Measurements from ENCODE around the gene CYB561D1.

The CYB561D1 gene

GRCh38 chr1:109478806-109479205 is 15.1 kb upstream of the CYB561D1 start (continued):
- TF ChIP-seq, protein P1, sequence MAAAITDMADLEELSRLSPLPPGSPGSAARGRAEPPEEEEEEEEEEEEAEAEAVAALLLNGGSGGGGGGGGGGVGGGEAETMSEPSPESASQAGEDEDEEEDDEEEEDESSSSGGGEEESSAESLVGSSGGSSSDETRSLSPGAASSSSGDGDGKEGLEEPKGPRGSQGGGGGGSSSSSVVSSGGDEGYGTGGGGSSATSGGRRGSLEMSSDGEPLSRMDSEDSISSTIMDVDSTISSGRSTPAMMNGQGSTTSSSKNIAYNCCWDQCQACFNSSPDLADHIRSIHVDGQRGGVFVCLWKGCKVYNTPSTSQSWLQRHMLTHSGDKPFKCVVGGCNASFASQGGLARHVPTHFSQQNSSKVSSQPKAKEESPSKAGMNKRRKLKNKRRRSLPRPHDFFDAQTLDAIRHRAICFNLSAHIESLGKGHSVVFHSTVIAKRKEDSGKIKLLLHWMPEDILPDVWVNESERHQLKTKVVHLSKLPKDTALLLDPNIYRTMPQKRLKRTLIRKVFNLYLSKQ (tag by site-specific recombination; IDR thresholded peaks at IDR 0.05; ENCODE audit: borderline replicate concordance) = no peak
- TF ChIP-seq ZNF2 (tag by site-specific recombination; IDR thresholded peaks at IDR 0.05) (no peak), ZNF350 (tag by site-specific recombination; IDR thresholded peaks at IDR 0.05) (no peak)

DNA sequence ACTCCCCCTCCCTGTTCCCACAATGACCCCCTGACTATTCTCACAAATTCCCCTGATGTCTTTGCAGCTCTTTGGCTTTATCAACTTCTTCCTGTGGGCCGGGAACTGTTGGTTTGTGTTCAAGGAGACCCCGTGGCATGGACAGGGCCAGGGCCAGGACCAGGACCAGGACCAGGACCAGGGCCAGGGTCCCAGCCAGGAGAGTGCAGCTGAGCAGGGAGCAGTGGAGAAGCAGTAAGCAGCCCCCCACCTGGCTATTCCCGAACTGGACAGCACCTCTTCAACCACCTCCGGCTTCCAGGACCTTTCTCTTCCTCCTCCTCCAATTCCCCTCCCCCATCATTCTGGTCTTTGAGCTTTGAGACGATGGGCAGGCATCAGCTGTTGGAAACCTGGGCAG is 14.6 kb upstream of the CYB561D1 start:
- CTCF ChIA-PET = interaction anchor here (1.0 to 2.1 kb wide), 4 partner anchors 10 to 53 kb away, joined by 4 to 7 read pairs (median 5); no protein-coding TSS in a partner anchor
- Histone ChIP-seq H3K4me3 (ENCODE audit: low read depth, low read length) (no peak overlapping the region), H3K4me1 (ENCODE audit: control insufficient read depth, insufficient read depth, low read length) (no peaks in the 10 kb centered on the region), H3K9me3 (ENCODE audit: control insufficient read depth, insufficient read depth, low read depth, low read length) (no peaks in the 10 kb centered on the region), H3K36me3 (ENCODE audit: control insufficient read depth in 2 of 2, insufficient read depth in 1 of 2, low read length in 2 of 2) (no peaks in the 10 kb centered on the region), H3K27ac (ENCODE audit: extremely low read depth, low read depth, low read length) (no peak overlapping the region)
- TF ChIP-seq ZNF19 (tag by site-specific recombination; IDR thresholded peaks at IDR 0.05; ENCODE audit: low read depth) (no peak), ZFHX2 (tag by site-specific recombination; conservative IDR thresholded peaks at IDR 0.05) (no peak), ZNF121 (tag by site-specific recombination; IDR thresholded peaks at IDR 0.05) (no peak), ZNF529 (tag by site-specific recombination; IDR thresholded peaks at IDR 0.05; ENCODE audit: insufficient replicate concordance) (no peak)
- POLR2A ChIA-PET = no interaction called here

DNA sequence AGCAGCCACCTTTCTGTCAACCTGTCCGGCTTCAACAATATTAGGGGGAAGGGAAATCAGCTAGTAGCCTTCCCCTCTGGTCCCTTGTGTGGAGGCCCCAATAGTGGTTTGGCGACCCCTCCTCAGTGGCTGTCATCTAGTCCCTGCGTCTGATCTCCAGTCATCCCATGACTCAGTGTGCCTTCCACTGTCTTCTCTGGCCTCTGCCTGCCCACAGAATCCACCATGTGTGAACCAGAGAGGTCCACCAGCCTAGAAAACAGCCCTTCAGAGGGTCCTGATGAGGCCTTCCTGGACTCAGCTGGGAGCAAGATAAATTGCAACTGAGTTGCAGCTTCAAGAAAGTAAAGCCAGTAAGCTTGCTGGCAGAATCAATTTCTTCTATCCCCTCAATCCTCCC is 14.0 kb upstream of the CYB561D1 start:
- no peak overlapping the region for H3K4me3 ChIP-seq (ENCODE audit: low read depth, low read length)
- ChIA-PET POLR2A (no interaction called here), CTCF (interaction anchor here (1.7 to 2.1 kb wide), 3 partner anchors 11 to 53 kb away, joined by 5 to 7 read pairs (median 5); no protein-coding TSS in a partner anchor)
- H3K36me3 ChIP-seq (ENCODE audit: control insufficient read depth in 2 of 2, insufficient read depth in 1 of 2, low read length in 2 of 2) = no peaks in the 10 kb centered on the region
- H3K9me3 ChIP-seq (ENCODE audit: control insufficient read depth, insufficient read depth, low read depth, low read length) = no peaks in the 10 kb centered on the region
- H3K27ac ChIP-seq (ENCODE audit: extremely low read depth, low read depth, low read length) = no peak overlapping the region
- no peaks in the 10 kb centered on the region for H3K4me1 ChIP-seq (ENCODE audit: control insufficient read depth, insufficient read depth, low read length)
- TF ChIP-seq ZNF626 (tag by site-specific recombination; IDR thresholded peaks at IDR 0.05) (no peak), IKZF3 (tag by site-specific recombination; IDR thresholded peaks at IDR 0.05) (no peak), ZSCAN30 (tag by site-specific recombination; IDR thresholded peaks at IDR 0.05) (no peak), MZF1 (tag by site-specific recombination; IDR thresholded peaks at IDR 0.05; ENCODE audit: borderline replicate concordance) (no peak), ZNF394 (tag by site-specific recombination; IDR thresholded peaks at IDR 0.05; ENCODE audit: borderline replicate concordance) (no peak), ZBTB10 (tag by site-specific recombination; IDR thresholded peaks at IDR 0.05) (no peak), TCF7L2 (IDR thresholded peaks at IDR 0.05; ENCODE audit: borderline replicate concordance, low read depth, low read length) (no peak), ZBTB26 (tag by site-specific recombination; optimal IDR thresholded peaks at IDR 0.05) (no peak), ZBTB49 (tag by site-specific recombination; IDR thresholded peaks at IDR 0.05; ENCODE audit: low read depth) (no peak), ZNF426 (tag by site-specific recombination; IDR thresholded peaks at IDR 0.05) (no peak), GLI2 (tag by site-specific recombination; IDR thresholded peaks at IDR 0.05; ENCODE audit: borderline replicate concordance, low read depth) (no peak), GLIS1 (tag by site-specific recombination; IDR thresholded peaks at IDR 0.05) (no peak), ZNF2 (tag by site-specific recombination; IDR thresholded peaks at IDR 0.05) (no peak), ZNF350 (tag by site-specific recombination; IDR thresholded peaks at IDR 0.05) (no peak), ZNF473 (tag by site-specific recombination; IDR thresholded peaks at IDR 0.05) (no peak), ZBTB20 (tag by site-specific recombination; IDR thresholded peaks at IDR 0.05) (no peak), ZNF391 (tag by site-specific recombination; IDR thresholded peaks at IDR 0.05; ENCODE audit: borderline replicate concordance, low read depth) (no peak), ZNF830 (tag by site-specific recombination; IDR thresholded peaks at IDR 0.05; ENCODE audit: low read depth) (no peak)

Data from HEK293 (cell line).